Mononuclear cell (primary cell): Measurements from ENCODE around the gene NFE2L2. TPM values are rescaled to one million over a fixed set of nuclear protein-coding genes. Genes with fewer than 3 reads are reported as not detected.
"Not testable (repeated sequence)": the region's sequence is repeated elsewhere in the genome, so short reads cannot be mapped to it uniquely, and the experiment has no call there.

Experiments used
- H3K27me3 ChIP-seq: 2 replicates; pipeline ENCODE4 v1.6.0; 2011; ENCODE audit warnings: low read length, control low read depth; ENCODE audit not compliant: insufficient read depth
- H3K4me1 ChIP-seq: 2 replicates; pipeline ENCODE4 v1.5.1; 2011; ENCODE audit warnings: mild to moderate bottlenecking, low read length, control low read depth; ENCODE audit not compliant: insufficient read depth
- H3K4me3 ChIP-seq: 2 replicates; pipeline ENCODE4 v1.5.1; 2011; ENCODE audit warnings: mild to moderate bottlenecking, low read length, moderate library complexity
- H3K9me3 ChIP-seq: 2 replicates; pipeline ENCODE4 v1.5.1; 2011; ENCODE audit warnings: low read depth, mild to moderate bottlenecking, control low read depth, low read length
- total RNA-seq: library from RNA; depleted of rRNA; stranded (reverse); fragments of >200 nt; gene quantifications from one replicate; pipeline ENCODE4 v1.2.3, GENCODE V29; 2012

Gene NFE2L2
- total RNA-seq, 1 donor = 123 TPM

DNA sequence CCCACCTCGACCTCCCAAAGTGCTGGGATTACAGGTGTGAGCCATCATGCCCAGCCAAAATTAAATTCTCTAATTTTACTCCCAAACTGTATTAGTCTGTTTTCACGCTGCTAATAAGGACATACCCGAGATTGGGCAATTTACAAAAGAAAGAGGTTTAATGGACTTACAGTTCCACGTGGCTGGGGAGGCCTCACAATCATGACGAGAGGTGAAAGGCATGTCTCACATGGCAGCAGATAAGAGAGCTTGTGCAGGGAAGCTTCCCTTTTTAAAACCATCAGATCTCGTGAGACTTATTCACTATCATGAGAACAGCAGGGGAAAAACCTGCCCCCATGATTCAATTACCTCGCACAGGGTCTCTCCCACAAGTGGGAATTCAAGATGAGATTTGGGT is 78.5 kb downstream of the NFE2L2 start:
- H3K27me3 ChIP-seq, H3K4me1 ChIP-seq, H3K9me3 ChIP-seq, H3K4me3 ChIP-seq: not testable (repeated sequence)

DNA sequence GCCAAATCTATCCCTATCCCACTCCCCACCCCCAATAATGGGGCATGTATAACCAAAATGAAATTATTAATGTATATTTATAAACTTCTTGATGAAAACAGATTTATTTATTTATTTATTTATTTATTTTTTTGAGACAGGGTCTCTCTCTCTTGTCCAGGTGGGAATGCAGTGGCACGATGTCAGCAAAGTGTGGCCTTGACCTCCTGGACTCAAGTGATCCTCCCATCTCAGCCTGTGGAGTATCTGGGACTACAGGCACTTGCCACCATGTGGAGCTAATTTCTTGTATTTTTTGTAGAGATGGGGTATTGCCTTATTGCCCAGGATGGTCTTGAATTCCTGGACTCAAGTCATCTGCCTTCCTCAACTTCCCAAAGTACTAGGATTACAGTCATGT is 79.9 kb downstream of the NFE2L2 start:
- H3K4me1 ChIP-seq = no peaks in the 10 kb centered on the region

DNA sequence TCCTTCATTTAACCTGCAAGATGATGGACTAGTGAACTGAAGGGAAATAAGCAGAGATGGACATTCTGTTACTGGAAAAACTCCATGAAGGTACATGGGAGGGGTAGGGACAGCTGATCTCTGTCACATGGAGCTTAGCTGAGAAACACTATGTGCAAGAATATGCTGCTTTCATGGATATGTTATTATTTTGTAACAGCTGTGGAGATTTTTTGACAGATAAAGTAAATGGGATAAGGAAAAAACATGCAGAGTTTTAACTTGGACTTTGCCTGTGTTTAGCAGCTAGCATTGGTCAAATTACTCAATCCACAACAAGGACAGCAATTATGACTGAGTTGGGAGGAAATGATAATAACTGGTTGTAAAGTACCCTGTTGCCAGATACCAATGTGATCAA is 80.7 kb downstream of the NFE2L2 start:
- no peaks in the 10 kb centered on the region for H3K27me3 ChIP-seq
- H3K4me1 ChIP-seq = no peaks in the 10 kb centered on the region
- H3K9me3 ChIP-seq = no peaks in the 10 kb centered on the region
- H3K4me3 ChIP-seq = no peak overlapping the region

More for the DNA sequence above, 79.9 kb downstream of the NFE2L2 start:
- no peaks in the 10 kb centered on the region for H3K27me3 ChIP-seq
- H3K9me3 ChIP-seq = no peaks in the 10 kb centered on the region
- H3K4me3 ChIP-seq = no peak overlapping the region

Other genes starting within 250 kb of the NFE2L2 start
- gene HNRNPA3, start 51.9 kb downstream of the NFE2L2 start, total RNA-seq = 108 TPM
- gene AGPS, start 128.0 kb upstream of the NFE2L2 start, total RNA-seq = 23.6 TPM